A204.1 (cell line): ENCODE measurements around the gene C18orf32.
"Not testable (repeated sequence)": the region's sequence is repeated elsewhere in the genome, so short reads cannot be mapped to it uniquely, and the experiment has no call there.

Experiments
- FAIRE-seq: peaks from 2 replicates; lab custom pipeline; 2012; peaks lifted over from hg19 to GRCh38; lab: Jason Lieb, UNC

Gene C18orf32

DNA sequence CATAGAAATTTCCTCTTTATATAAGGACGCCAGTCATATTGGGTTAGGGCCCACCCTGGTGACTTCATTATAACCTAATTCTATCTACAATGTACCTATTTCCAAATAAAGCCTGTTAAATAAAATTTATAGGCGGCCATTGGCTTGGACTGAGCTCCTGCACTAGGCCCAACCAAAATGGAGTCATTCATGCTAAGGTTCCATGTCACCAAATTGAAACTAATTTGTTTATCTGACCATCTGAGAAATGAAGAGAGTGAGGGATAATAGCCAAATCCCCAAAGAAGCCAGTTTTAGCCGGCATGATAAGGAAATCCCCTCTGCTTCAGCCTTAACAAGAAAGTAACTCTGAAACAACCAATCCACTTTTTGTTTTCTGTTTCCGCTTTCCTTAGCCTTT lies 19.4 kb downstream of the C18orf32 start:
- no peak for FAIRE-seq

- no peak for FAIRE-seq
Observed at GRCh38 chr18:49467019-49467563, 19.9 kb downstream of the C18orf32 start.

- FAIRE-seq: no peak
Observed at GRCh38 chr18:49464718-49465598, 22.1 kb downstream of the C18orf32 start.

GRCh38 chr18:49461602-49461977 lies 25.4 kb downstream of the C18orf32 start:
- FAIRE-seq: no peak

GRCh38 chr18:49460976-49461601 lies 25.9 kb downstream of the C18orf32 start:
- no peak for FAIRE-seq

GRCh38 chr18:49459404-49460171 lies 27.4 kb downstream of the C18orf32 start:
- no peak for FAIRE-seq

- no peak for FAIRE-seq
Observed at GRCh38 chr18:49457616-49458015, 29.4 kb downstream of the C18orf32 start.

DNA sequence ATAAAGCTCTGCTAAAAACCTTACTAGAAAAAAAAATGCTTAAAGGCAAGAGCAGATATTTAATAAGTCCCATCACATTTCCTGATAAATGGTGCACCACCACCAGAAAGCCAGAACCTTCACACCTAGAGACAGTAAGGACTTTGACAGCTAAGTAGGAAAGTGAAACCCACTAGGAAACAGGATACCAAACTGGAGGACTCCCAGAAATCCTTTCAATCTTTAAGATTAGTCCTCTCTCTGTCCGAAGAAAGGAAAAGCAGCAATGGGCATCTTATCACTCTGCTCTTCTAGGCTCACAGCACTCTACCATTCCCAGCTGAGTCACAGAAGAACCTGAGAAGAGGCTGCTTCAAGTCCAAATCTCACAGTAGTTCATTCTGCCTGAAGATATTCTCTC lies 30.2 kb downstream of the C18orf32 start:
- no peak for FAIRE-seq

DNA sequence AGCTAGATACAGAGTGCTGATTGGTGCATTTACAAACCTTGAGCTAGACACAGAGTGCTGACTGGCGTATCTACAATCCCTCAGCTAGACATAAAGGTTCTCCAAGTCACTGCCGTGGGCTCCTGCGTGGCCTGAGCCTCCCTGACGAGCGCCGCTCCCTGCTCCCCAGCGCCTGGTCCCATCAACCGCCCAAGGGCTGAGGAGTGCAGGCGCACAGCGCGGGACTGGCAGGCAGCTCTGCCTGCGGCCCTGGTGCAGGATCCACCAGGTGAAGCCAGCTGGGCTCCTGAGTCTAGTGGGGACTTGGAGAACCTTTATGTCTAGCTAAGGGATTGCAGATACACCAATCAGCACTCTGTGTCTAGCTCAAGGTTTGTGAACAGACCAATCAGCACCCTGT lies 34.5 kb downstream of the C18orf32 start:
- FAIRE-seq: not testable (repeated sequence)

DNA sequence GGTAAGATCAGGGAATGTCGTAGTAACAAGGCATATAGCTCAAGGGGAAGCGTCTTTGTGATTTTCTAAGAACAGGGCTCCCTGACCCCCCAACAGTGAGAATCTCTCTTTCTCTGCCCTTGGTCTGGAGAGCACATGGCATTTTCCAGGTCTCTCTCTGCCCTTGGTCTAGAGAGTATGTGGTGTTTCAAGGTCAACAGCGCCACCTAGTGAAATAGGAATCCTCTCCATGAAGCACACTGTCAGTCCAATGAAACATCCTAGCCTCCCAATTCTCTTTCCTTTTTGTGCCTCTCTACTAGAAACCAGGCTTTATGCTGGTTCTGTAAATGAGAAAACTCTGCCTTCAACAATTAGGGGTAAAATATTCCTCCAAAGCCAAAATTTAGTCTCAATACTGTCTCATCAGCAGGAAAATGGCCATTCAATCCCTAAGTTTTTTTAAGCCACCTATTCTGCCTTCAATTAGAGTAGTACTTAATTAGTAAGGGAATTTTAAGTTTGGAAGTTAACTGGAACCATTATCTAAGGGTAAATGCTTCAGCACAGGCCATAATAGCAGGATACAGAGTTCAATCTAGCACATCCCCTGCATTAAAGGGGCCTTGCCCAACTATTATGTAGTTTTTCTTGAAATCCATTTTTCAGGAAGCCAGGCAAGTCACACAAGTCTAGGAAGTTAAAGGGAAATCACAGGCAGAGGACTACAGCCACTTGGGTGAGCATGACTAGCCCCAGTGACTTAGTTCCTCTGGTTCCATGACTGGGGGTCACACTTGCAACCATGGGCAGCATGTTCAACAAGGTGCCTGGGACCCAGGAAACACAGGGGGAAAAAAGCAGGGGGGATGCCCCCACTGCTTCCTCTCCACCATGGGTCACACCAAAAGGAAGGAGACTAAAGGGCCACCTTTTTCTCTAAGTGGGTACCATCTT lies 39.0 kb downstream of the C18orf32 start:
- no peak for FAIRE-seq

DNA sequence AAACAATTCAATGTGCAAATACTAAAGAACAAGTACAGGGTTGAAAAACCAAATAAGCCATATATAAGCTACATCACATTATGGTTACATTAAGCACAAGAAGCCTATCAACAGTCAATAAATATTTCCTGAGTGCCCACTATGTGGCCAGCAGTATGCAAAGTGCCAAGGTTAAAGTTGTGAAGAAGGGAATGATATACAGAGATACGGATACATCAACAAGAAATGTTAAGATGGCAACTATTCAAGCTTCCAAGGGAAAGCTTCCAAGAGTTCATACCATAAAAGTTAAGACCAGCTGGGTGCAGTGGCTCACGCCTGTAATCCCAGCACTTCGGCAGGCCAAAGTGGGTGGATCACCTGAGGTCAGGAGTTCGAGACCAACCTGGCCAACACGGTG lies 40.6 kb downstream of the C18orf32 start:
- no peak for FAIRE-seq

DNA sequence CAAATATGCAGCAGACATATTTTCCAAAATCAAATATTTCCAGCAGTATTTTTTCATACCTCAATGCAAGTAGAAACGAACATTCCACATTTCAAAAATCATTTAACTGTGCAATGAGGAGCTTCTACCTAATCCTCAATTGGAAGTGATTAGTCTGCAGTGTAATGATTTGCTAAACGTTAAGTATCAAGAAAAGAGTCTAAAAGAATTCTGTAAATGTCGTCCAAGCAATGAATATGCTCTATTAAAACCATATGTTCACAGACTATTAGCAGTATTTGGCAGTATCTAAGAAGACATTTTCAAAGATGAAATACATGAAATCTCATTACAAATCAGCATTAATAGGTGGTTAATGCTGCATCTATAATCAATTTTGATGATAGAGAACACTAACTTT lies 42.5 kb downstream of the C18orf32 start:
- no peak for FAIRE-seq

GRCh38 chr18:49443837-49444236 lies 43.2 kb downstream of the C18orf32 start:
- no peak for FAIRE-seq

DNA sequence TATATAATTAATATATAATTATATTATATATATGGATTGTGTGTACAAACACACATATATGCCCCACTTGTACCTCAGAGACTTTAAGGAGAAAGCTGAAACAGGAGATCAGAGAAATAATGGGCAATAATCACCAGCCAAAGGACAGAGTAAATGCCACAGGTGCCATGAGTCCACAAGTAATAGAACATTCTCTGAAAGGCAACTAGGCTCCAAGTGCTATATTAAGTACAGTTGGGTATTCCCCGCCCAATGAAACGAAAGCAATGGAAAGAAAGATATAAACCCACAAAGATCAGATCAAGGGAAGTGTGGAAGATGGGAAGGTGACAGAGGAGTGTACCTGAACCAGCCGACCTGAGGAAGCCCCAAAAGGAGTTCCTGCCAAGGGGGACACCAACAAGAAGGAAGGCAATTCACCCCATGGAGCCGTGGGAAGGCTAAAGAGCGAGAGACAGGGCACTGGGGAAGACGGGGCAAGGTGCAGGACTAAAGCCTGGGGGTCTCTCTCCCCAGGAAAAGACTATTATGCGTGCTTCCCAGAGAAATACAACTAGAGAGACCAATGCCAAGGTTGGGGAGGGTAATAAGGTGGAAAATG lies 45.6 kb downstream of the C18orf32 start:
- FAIRE-seq: no peak

DNA sequence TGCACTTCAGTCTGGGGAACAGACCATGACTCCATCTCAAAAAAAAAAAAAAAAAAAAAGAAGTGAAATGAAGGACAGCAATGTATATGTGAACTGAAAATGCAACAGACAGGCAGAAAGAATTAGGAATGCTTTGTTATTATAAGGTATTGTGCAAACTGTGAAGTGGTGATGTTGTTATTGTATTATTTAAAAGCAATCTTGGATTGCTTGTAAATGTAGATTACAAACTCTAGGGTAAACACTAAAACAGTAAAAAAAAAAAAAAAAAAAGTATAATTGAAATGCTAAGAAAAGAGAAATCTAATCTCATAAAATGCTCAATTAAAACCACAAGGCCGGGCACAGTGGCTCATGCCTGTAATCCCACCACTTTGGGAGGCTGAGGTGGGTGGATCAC lies 51.9 kb downstream of the C18orf32 start:
- no peak for FAIRE-seq

- FAIRE-seq: no peak
Observed at GRCh38 chr18:49432602-49433001, 54.4 kb downstream of the C18orf32 start.

DNA sequence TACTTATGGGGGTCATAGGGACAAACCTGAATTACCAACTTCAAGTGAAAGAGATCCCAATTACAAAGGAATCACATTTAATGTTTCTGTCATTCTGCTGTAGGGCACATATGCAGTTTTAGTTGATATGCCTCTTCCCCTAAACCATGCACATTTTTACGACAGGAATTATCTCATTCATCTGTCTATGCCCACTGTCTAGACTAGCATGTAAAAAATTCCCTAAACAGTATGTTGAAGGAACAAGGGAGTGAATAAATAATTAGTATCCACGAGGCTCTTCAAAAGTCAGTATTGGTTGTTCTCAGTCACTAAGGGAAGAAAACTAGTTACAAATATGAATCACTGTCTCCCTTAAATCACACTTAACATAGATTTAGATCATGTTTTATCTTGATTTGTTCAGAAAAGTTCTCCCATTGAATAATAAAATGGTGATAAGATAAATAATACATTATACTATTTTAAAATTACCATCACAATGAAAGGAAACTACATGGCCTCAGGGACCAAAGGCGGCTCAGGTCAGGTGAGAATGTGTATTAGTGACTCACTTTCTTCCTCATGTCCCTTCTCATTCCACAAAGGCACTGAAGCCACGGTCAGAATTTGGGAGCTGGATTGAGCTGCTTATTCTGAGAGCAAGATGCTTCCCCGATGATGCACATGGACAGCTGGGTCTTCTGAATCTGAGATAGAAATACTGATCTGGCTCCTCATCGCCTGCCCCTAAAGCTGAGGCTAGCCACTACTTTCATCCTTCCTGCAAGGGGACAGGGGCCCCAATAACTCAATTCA lies 55.7 kb downstream of the C18orf32 start:
- FAIRE-seq: no peak
